Activated CD8-positive, alpha-beta T cell treated with anti-CD3 and anti-CD28 coated beads for 36 hours (primary cell): Measurements from ENCODE around the gene CDC20. TPM values are rescaled to one million over a fixed set of nuclear protein-coding genes. Genes with fewer than 3 reads are reported as not detected.

Experiments
- ATAC-seq: fragments of 200-7000 bp; cut with Tn5 transposase; one replicate; pipeline ENCODE4 v1.10.0; 2021; ENCODE audit warnings: mild to moderate bottlenecking, moderate library complexity
- CTCF ChIA-PET: fragments of 350-600 bp; sonication (Branson Sonifier 250); formaldehyde crosslinking; loops from one replicate; lab custom pipeline; 2021; ENCODE audit warnings: antibody characterized with exemption; lab: Charles Lee
- POLR2A ChIA-PET: fragments of 350-600 bp; sonication (Branson Sonifier 250); formaldehyde crosslinking; loops from one replicate; lab custom pipeline; 2021; ENCODE audit warnings: antibody characterized with exemption; lab: Charles Lee
- DNase-seq: peaks from one replicate; pipeline ENCODE4 v3.0.0-alpha.2; 2020
- H3K27ac Mint-ChIP-seq: one replicate; pipeline ENCODE4 v1.8.0; 2021; ENCODE audit warnings: mild to moderate bottlenecking, mixed read lengths
- H3K27me3 Mint-ChIP-seq: one replicate; pipeline ENCODE4 v1.8.0; 2021; ENCODE audit warnings: mixed read lengths
- H3K36me3 Mint-ChIP-seq: one replicate; pipeline ENCODE4 v1.8.0; 2021; ENCODE audit warnings: low read depth, mixed read lengths
- H3K4me1 Mint-ChIP-seq: one replicate; pipeline ENCODE4 v1.8.0; 2021; ENCODE audit warnings: low read depth, mixed read lengths
- H3K4me3 Mint-ChIP-seq: one replicate; pipeline ENCODE4 v1.8.0; 2021; ENCODE audit warnings: mild to moderate bottlenecking, moderate library complexity, mixed read lengths
- H3K9me3 Mint-ChIP-seq: one replicate; pipeline ENCODE4 v1.8.0; 2021; ENCODE audit warnings: mixed read lengths
- intact Hi-C: fragments of 100-400 bp; cut with micrococcal nuclease; formaldehyde crosslinking; loops from one replicate; pipeline ENCODE4 v1.10.0; 2022
- total RNA-seq, 2 experiments: library from RNA; stranded (reverse); gene quantifications; one replicate each; pipeline ENCODE4 v1.2.3, GENCODE V29; 2021
- TF ChIP-seq, protein P1 (sequence below): fragments of 200-600 bp; IDR thresholded peaks from one replicate; pipeline ENCODE4 v1.8.0; 2022; ENCODE audit warnings: antibody characterized with exemption, mild to moderate bottlenecking

The CDC20 gene
- total RNA-seq, 2 experiments from 2014 or later = 160 to 167 TPM

DNA sequence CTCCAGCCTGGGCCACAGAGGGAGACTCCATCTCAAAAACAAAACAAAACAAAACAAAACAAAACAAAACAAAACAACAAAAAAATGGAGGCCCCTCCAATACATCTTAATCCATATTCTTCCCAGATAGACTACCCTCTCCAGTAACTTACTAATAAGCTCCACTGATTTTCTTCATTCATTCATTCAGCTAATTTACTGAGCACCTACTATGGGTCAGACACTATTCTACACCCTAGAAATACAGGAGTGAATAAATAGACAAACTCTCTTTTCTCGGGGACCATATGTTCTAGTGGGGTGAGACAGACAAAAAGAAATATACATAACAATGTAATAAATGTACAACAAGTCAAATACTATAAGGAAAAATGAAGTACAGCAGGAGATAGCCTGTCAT, 7.8 kb upstream of the CDC20 start:
- no peaks in the 10 kb centered on the region for H3K9me3 Mint-ChIP-seq
- POLR2A ChIA-PET = no interaction called here
- TF ChIP-seq, protein P1, sequence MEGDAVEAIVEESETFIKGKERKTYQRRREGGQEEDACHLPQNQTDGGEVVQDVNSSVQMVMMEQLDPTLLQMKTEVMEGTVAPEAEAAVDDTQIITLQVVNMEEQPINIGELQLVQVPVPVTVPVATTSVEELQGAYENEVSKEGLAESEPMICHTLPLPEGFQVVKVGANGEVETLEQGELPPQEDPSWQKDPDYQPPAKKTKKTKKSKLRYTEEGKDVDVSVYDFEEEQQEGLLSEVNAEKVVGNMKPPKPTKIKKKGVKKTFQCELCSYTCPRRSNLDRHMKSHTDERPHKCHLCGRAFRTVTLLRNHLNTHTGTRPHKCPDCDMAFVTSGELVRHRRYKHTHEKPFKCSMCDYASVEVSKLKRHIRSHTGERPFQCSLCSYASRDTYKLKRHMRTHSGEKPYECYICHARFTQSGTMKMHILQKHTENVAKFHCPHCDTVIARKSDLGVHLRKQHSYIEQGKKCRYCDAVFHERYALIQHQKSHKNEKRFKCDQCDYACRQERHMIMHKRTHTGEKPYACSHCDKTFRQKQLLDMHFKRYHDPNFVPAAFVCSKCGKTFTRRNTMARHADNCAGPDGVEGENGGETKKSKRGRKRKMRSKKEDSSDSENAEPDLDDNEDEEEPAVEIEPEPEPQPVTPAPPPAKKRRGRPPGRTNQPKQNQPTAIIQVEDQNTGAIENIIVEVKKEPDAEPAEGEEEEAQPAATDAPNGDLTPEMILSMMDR = no peak
- H3K36me3 Mint-ChIP-seq = no peaks in the 10 kb centered on the region
- no peak for ATAC-seq
- intact Hi-C loops = no loop called here
- no peak overlapping the region for H3K4me3 Mint-ChIP-seq
- no peak for DNase-seq
- CTCF ChIA-PET = no interaction called here
- H3K4me1 Mint-ChIP-seq = peaks cover 10% of the 10 kb centered on the region
- H3K27ac Mint-ChIP-seq = no peak overlapping the region
- H3K27me3 Mint-ChIP-seq = no peaks in the 10 kb centered on the region

- intact Hi-C loops = no loop called here
- peaks cover 10% of the 10 kb centered on the region for H3K4me1 Mint-ChIP-seq
- TF ChIP-seq, protein P1 = no peak
- no peaks in the 10 kb centered on the region for H3K27me3 Mint-ChIP-seq
- H3K36me3 Mint-ChIP-seq = no peaks in the 10 kb centered on the region
- H3K9me3 Mint-ChIP-seq = no peaks in the 10 kb centered on the region
- DNase-seq = no peak
- H3K27ac Mint-ChIP-seq = peak overlapping the region; percentile 37
- ChIA-PET POLR2A (interaction anchor here (1.4 kb wide), 1 partner anchor 15 kb away, joined by 4 read pairs; no protein-coding TSS in a partner anchor), CTCF (no interaction called here)
- no peak overlapping the region for H3K4me3 Mint-ChIP-seq
- ATAC-seq = no peak
These were observed 7.1 kb upstream of the CDC20 start for GRCh38 chr1:43351421-43352350.

DNA sequence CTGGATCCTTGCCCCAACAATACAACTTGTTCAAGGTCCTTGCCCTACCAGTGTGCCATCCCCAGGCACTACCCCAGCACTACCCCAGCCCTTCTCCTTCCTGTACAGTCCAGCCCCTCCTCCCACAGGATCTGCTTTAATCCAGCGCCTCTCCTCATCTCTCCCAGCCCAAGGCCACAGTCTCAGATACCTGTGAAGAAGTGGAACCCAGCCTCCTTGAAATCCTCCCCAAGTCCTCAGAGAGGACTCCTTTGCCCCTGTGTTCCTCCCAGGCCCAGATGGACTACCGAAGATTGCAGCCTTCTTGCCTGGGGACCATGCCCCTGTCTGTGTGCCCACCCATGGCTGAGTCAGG, 6.5 kb upstream of the CDC20 start:
- TF ChIP-seq, protein P1 = no peak
- ATAC-seq (no peak), DNase-seq (no peak)
- H3K9me3 Mint-ChIP-seq = no peaks in the 10 kb centered on the region
- ChIA-PET POLR2A (interaction anchor here (1.4 kb wide), 1 partner anchor 15 kb away, joined by 4 read pairs; no protein-coding TSS in a partner anchor), CTCF (no interaction called here)
- intact Hi-C loops = no loop called here
- H3K4me3 Mint-ChIP-seq = no peak overlapping the region
- H3K4me1 Mint-ChIP-seq = peaks cover 10% of the 10 kb centered on the region
- no peaks in the 10 kb centered on the region for H3K36me3 Mint-ChIP-seq
- H3K27ac Mint-ChIP-seq = no peak overlapping the region
- no peaks in the 10 kb centered on the region for H3K27me3 Mint-ChIP-seq

GRCh38 chr1:43352881-43353280, 5.9 kb upstream of the CDC20 start:
- ChIA-PET POLR2A (interaction anchor here (1.4 kb wide), 1 partner anchor 14 kb away, joined by 4 read pairs; no protein-coding TSS in a partner anchor), CTCF (no interaction called here)
- intact Hi-C loops = no loop called here
- H3K36me3 Mint-ChIP-seq = no peaks in the 10 kb centered on the region
- TF ChIP-seq, protein P1 = no peak
- H3K27ac Mint-ChIP-seq = no peak overlapping the region
- H3K4me3 Mint-ChIP-seq = no peak overlapping the region
- peaks cover 12% of the 10 kb centered on the region for H3K4me1 Mint-ChIP-seq
- no peak for ATAC-seq
- H3K9me3 Mint-ChIP-seq = no peaks in the 10 kb centered on the region
- no peaks in the 10 kb centered on the region for H3K27me3 Mint-ChIP-seq
- no peak for DNase-seq

GRCh38 chr1:43354471-43354870, 4.3 kb upstream of the CDC20 start:
- H3K36me3 Mint-ChIP-seq = peaks cover 4% of the 10 kb centered on the region
- intact Hi-C loops = no loop called here
- ChIA-PET POLR2A (interaction anchor here (0.6 kb wide), 1 partner anchor 153 kb away, joined by 4 read pairs; no protein-coding TSS in a partner anchor), CTCF (no interaction called here)
- TF ChIP-seq, protein P1 = no peak
- no peak overlapping the region for H3K27ac Mint-ChIP-seq
- no peaks in the 10 kb centered on the region for H3K9me3 Mint-ChIP-seq
- H3K4me3 Mint-ChIP-seq = no peak overlapping the region
- DNase-seq (no peak), ATAC-seq (no peak)
- peaks cover 9% of the 10 kb centered on the region for H3K4me1 Mint-ChIP-seq
- no peaks in the 10 kb centered on the region for H3K27me3 Mint-ChIP-seq
